SK-MEL-5 (cell line): ENCODE measurements around the gene CCDC146. TPM values are rescaled to one million over a fixed set of nuclear protein-coding genes. Genes with fewer than 3 reads are reported as not detected.
"Not testable (repeated sequence)": the region's sequence is repeated elsewhere in the genome, so short reads cannot be mapped to it uniquely, and the experiment has no call there.

Experiments used
- DNase-seq: peaks from one replicate; pipeline ENCODE4 v3.0.0-alpha.2; 2016; ENCODE audit warnings: low read depth, low spot score
- in situ Hi-C: cut with HindIII; loops from 2 replicates; pipeline ENCODE4 v1.10.0; 2016; ENCODE audit warnings: low sequenced_read_pairs, high pct_unique_total_duplicates, low pct_unique_long_range_greater_than_20kb
- total RNA-seq: library from RNA; depleted of rRNA; stranded (reverse); fragments of >200 nt; shearing (Covaris generic); gene quantifications from 2 replicates; pipeline ENCODE4 v1.2.3, GENCODE V29; 2014; rRNA removed

CCDC146 gene
- total RNA-seq, 1 experiment from 2014 or later = 0.95 TPM

DNA sequence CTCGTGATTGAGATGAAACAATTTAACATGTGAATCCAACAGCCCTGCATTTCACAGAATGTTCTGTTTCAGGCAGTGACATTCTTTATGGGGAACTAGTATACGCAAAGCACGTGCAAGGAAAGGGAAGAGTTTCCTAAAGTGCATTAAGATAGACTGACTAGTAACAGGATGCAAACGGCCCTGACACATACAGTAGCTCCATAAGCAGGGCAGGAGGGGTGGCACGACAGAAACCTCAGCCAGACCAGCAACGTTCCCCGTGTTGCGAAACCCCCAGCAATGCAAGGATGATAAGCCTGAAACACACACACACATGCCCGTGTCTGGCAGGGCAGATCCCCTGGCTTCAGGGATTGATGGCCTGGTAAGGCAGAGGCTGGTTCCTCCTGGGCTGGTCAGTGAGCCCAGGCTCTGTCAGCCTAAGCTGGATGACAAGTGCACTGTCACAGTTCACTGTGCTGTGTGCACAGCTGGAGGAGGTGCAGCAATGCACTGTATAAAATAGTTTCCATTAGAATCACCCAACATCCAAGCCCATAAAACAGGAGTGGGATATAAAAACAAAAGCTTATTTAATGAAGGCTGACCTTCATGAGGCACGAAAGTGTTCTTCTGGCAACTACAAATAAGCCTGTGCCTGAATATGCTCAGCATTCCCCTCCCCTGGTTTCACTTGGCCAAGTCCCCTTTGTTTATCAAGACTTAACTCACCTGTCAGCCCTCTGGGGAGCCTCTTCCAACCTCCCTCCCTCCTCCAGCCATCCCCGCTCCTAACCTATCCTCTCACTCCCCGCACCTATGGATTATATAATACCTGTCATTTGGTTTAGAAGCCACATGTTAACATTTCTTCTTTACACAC, 204.9 kb downstream of the CCDC146 start:
- no peak for DNase-seq
- in situ Hi-C loops = no loop called here

DNA sequence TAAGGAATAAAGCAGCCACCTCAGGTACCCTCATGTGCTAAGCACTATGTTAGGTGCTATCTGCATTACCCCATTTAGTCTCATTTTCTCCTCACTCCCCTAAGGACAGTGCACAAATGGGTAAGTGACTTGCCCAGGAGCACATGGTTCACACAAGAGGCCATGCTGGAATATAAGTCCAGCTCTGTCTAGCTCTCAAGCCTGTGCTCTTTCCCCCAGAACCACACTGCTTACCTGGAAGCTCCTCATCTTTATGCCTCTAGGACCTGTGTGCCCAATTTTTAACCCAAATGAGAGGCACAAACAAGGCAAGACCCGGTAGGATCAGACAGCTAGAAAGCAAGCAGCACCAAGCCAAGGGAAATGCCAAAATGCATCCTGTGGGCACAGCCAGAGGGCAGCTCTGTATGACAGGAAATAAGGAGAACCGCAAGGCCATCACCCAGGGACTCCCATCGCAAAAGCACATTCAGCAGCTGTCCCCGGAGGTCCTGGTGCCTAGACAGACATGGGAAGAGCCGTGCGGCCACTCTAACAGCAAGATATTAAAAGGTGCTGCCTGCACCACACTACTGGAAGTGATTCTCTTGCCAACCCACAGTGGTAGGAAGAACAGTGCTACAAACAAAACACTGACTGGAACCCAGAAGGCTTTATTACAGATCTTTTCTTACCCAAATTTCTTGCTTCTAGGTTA, 205.7 kb downstream of the CCDC146 start:
- DNase-seq = peak; percentile 65
- in situ Hi-C loops = no loop called here

DNA sequence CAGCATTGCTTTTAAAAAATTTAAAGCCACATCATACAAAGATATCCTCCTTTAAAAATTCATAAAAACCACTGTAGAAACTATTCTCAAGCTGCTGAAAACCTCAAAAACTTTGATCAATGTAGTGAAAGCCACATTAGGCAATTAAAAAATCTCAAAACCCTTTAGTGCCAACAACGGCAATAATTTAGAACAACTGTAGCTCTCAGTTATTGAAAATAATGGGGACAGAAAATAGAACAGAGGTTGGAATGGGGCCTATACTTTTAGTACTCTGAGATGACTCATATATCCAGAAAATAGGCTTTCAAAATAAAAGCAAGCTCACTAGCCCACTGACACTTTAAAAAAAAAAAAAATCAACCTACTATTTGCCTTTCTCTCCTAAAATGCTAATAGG, 206.3 kb downstream of the CCDC146 start:
- DNase-seq = no peak
- in situ Hi-C loops = no loop called here

GRCh38 chr7:77329466-77330168, 207.2 kb downstream of the CCDC146 start:
- in situ Hi-C loops = no loop called here

GRCh38 chr7:77330169-77330882, 207.9 kb downstream of the CCDC146 start:
- DNase-seq = no peak
- in situ Hi-C loops = no loop called here

More at GRCh38 chr7:77329466-77330168, 207.2 kb downstream of the CCDC146 start:
- DNase-seq = no peak

DNA sequence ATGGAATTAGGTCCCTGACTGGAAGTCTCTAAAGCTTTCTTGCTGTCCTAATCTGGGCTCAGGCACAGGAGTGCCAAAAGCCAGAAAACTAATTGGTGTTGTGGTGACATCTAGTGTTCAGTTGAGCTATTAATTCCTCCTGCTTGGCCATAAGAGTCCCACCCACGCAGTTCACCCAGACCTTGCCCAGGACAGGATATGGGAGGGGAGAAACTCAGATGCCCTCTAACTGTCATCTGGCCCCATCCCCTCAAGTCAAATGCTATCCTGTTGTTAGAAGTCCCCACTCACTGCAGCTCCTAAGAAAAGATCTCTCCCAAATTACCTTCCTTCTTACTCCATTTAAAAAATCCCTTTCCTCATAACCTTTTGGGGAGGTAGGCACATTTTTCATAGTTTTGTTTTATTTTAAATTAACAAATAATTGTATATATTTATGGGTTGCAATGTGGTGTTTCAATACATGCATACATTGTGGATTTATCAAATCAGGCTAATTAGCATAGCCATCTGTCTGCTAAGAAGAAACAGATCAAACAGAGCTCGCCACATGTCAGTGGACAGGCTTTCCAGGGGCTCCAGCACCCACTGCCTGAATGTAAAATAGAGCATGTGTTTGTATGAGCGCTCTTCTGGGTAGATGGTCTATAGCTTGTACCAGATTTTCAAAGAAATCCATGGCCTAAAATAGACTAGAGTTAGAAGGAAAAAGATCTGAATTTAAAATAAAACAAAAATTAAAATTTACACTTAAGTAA, 209.7 kb downstream of the CCDC146 start:
- in situ Hi-C loops = no loop called here
- peak; percentile 98 for DNase-seq

GRCh38 chr7:77334039-77334438, 211.6 kb downstream of the CCDC146 start:
- in situ Hi-C loops = not testable (repeated sequence)

DNA sequence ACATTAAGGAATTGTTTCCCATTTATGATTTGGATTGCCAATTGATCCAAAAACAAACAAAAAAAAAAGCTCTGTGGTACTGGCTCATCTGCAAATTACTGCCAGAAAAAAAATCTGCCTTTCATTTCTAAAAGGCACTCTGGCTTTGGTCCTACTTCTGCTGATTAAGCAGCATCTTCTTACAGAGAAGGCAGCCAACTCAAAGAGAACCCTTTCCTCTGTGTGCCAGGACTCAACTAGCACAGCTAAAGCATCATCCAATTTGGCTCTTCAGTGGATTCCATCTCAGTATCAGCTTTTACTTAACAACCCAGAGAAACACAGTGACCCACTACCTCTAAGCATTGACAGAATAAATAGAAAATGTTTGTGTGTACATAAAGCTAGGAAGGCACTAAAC, 213.2 kb downstream of the CCDC146 start:
- in situ Hi-C loops = no loop called here
- DNase-seq = no peak

More at GRCh38 chr7:77334039-77334438, 211.6 kb downstream of the CCDC146 start:
- not testable (repeated sequence) for DNase-seq

DNA sequence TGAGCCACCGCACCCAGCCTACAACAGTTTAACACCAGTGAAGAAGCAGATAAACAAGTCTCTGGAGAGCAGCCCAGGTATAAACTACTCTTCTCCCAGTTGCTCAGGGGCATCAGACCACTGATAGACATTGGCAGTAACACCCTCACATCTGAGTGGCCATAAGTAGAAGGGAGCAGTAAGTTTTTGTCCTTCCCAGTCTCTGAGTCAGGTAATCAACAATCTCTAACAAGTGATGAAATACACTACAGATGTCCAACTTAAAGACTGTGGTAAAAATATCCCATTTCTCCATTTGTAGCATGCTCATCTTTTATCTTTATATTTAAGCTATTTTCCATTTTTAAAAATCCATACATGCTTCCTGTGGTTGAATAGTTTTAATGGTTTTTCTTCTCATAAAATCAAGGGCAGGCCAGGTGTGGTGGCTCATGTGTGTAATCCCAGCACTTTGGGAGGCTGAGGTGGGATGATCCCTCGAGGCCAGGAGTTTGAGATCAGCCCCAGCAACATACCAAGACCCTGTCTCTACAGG, 215.1 kb downstream of the CCDC146 start:
- DNase-seq = no peak
- in situ Hi-C loops = no loop called here

DNA sequence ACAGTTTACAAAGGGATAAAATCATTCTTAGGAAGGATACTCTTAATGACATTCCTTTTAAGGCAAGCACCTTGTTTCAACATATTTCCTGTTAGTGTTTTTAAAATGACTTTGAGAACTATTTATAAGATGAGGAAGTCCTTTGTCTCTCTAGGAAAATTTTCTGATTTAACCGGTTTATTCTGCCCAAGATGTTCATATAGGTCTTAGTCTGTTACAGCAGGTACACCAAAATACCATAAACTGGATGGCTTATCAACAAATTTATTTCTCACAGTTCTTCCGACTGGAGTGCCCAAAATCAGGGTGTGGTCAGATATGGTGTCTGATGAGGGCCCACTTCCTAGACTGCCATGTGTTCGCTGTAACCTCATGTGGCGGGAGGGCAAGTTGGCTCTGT, 215.8 kb downstream of the CCDC146 start:
- no peak for DNase-seq
- in situ Hi-C loops = no loop called here

DNA sequence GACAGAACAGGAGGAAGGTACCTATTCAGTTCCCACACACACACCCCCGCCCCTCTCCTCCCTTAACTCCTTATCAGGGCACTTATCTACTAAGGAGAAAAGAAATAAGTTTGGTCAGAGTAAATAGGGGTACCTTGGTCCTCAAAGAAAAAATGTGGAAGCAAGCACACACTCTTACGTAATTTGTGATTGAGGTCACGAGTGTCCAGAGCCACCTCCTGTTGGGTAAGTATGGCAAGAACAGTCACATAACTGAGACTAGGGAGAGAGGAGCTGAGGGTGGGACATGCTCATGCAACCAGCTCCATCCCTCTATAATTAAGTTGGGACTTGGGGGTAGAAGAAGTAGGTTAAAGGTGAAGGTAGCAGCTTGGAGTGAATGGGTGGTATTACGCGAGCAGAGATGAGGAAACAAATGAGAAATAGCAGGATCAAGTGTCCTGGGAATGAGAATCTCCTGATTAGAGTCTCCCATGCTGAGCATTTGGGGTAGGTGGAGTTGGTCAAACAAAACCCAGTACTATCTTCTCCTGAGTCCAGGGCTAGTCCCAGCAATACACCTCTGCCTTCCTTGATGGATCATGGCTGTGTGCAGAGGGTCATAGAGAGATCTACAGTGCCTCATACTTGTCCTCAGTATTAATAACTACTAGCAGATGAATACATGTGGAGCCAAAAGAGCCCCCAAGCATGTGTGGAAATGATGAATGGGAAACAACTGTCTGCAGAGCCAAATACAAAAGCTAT, 216.6 kb downstream of the CCDC146 start:
- no peak for DNase-seq
- in situ Hi-C loops = no loop called here

DNA sequence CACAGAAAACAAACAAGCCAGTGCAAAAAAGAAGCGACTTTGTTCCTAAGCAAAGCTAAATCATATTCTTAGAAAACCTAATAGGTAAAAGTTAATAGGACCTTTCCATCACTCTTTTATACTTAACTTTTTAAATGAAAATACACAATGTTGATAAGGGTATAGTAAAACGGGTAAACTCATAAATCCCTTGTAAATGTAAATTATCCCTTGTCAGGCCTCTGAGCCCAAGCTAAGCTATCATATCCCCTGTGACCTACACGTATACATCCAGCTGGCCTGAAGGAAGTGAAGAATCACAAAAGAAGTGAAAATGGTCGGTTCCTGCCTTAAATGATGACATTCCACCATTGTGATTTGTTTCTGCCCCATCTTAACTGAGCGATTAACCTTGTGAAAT, 217.3 kb downstream of the CCDC146 start:
- in situ Hi-C loops = no loop called here
- no peak for DNase-seq

Other genes starting within 250 kb of the CCDC146 start
- gene SPDYE17, start 90.3 kb upstream of the CCDC146 start, total RNA-seq = not detected in 2 replicates
- 0.18 TPM in 1 of 2 replicates, not detected in the other for gene SPDYE18, start 60.1 kb upstream of the CCDC146 start, total RNA-seq
- gene FGL2, start 77.2 kb downstream of the CCDC146 start, total RNA-seq = not detected in 2 replicates